SJCRH30 (cell line): ENCODE measurements around the gene MROH7. TPM values are rescaled to one million over a fixed set of nuclear protein-coding genes. Genes with fewer than 3 reads are reported as not detected.

Experiments used
- DNase-seq, 2 experiments: peaks; one replicate each; pipeline ENCODE4 v3.0.0-alpha.2; 2015 to 2020
- H3K27ac ChIP-seq: fragments of 250-450 bp; sonication (Bioruptor Pico); 2 replicates; pipeline ENCODE4 v1.5.1; 2020; ENCODE audit warnings: mild to moderate bottlenecking, moderate library complexity
- H3K27me3 ChIP-seq: fragments of 250-450 bp; sonication (Bioruptor Pico); 2 replicates; pipeline ENCODE4 v1.5.1; 2020; ENCODE audit warnings: mild to moderate bottlenecking, moderate library complexity
- H3K36me3 ChIP-seq: fragments of 250-450 bp; sonication (Bioruptor Pico); 2 replicates; pipeline ENCODE4 v1.5.1; 2020; ENCODE audit warnings: mild to moderate bottlenecking, moderate library complexity
- H3K4me1 ChIP-seq: fragments of 250-450 bp; sonication (Bioruptor Pico); 2 replicates; pipeline ENCODE4 v1.5.1; 2020; ENCODE audit warnings: mild to moderate bottlenecking, moderate library complexity
- H3K4me3 ChIP-seq: fragments of 250-450 bp; sonication (Bioruptor Pico); 2 replicates; pipeline ENCODE4 v1.5.1; 2020; ENCODE audit warnings: mild to moderate bottlenecking, moderate library complexity
- H3K9me3 ChIP-seq: fragments of 250-450 bp; sonication (Bioruptor Pico); replicated peaks from 2 replicates; pipeline ENCODE4 v1.5.1; 2020; ENCODE audit warnings: mild to moderate bottlenecking, moderate library complexity
- total RNA-seq: library from RNA; depleted of rRNA; stranded (reverse); fragments of >200 nt; shearing (Covaris generic); gene quantifications from 2 replicates; pipeline ENCODE4 v1.2.3, GENCODE V29; 2014

MROH7 gene
- total RNA-seq, 1 experiment from 2014 or later, result not detected

GRCh38 chr1:54606096-54606989, 35.2 kb upstream of the MROH7 start:
- Histone ChIP-seq H3K4me3 (no peak overlapping the region), H3K27me3 (no peaks in the 10 kb centered on the region), H3K27ac (no peak overlapping the region), H3K4me1 (peaks cover 4% of the 10 kb centered on the region; the same call in 1 of the 2 replicates), H3K36me3 (no peaks in the 10 kb centered on the region), H3K9me3 (no peaks in the 10 kb centered on the region)
- DNase-seq, result no peak

GRCh38 chr1:54606990-54607325, 34.6 kb upstream of the MROH7 start:
- H3K9me3 ChIP-seq, result no peaks in the 10 kb centered on the region
- H3K27ac ChIP-seq, result no peak overlapping the region
- H3K36me3 ChIP-seq, result no peaks in the 10 kb centered on the region
- DNase-seq, result no peak
- no peak overlapping the region for H3K4me3 ChIP-seq
- peaks cover 4% of the 10 kb centered on the region; the same call in 1 of the 2 replicates for H3K4me1 ChIP-seq
- no peaks in the 10 kb centered on the region for H3K27me3 ChIP-seq

GRCh38 chr1:54607821-54608565, 33.6 kb upstream of the MROH7 start:
- Histone ChIP-seq H3K4me1 (peaks cover 4% of the 10 kb centered on the region; the same call in 1 of the 2 replicates), H3K9me3 (no peaks in the 10 kb centered on the region), H3K27ac (no peak overlapping the region), H3K27me3 (no peaks in the 10 kb centered on the region), H3K4me3 (no peak overlapping the region), H3K36me3 (no peaks in the 10 kb centered on the region)
- no peak for DNase-seq

- Histone ChIP-seq H3K4me3 (no peak overlapping the region), H3K4me1 (peaks cover 4% of the 10 kb centered on the region; the same call in 1 of the 2 replicates), H3K27me3 (no peaks in the 10 kb centered on the region), H3K36me3 (no peaks in the 10 kb centered on the region), H3K9me3 (no peaks in the 10 kb centered on the region), H3K27ac (no peak overlapping the region)
- DNase-seq, result no peak
Observed at GRCh38 chr1:54608566-54609230, 32.9 kb upstream of the MROH7 start.

GRCh38 chr1:54609301-54609921, 32.2 kb upstream of the MROH7 start:
- H3K27ac ChIP-seq, result no peak overlapping the region
- no peak for DNase-seq

GRCh38 chr1:54610048-54610447, 31.5 kb upstream of the MROH7 start:
- Histone ChIP-seq H3K4me1 (no peaks in the 10 kb centered on the region; the same call in 1 of the 2 replicates), H3K27me3 (no peaks in the 10 kb centered on the region), H3K27ac (no peak overlapping the region), H3K36me3 (no peaks in the 10 kb centered on the region), H3K9me3 (no peaks in the 10 kb centered on the region), H3K4me3 (no peak overlapping the region)
- no peak for DNase-seq

More at GRCh38 chr1:54609301-54609921, 32.2 kb upstream of the MROH7 start:
- Histone ChIP-seq H3K27me3 (no peaks in the 10 kb centered on the region), H3K36me3 (no peaks in the 10 kb centered on the region), H3K4me1 (peaks cover 2% of the 10 kb centered on the region; the same call in 1 of the 2 replicates), H3K4me3 (no peak overlapping the region), H3K9me3 (no peaks in the 10 kb centered on the region)

- no peak overlapping the region for H3K4me3 ChIP-seq
- no peak for DNase-seq
- H3K4me1 ChIP-seq, result no peaks in the 10 kb centered on the region; the same call in 1 of the 2 replicates
- H3K27ac ChIP-seq, result no peak overlapping the region
- no peaks in the 10 kb centered on the region for H3K9me3 ChIP-seq
- H3K36me3 ChIP-seq, result no peaks in the 10 kb centered on the region
- 0 out of 2 replicates have a peak, but pooled peaks cover 4% of the 10 kb centered on the region for H3K27me3 ChIP-seq
Observed at GRCh38 chr1:54610601-54611580, 30.7 kb upstream of the MROH7 start.

- Histone ChIP-seq H3K9me3 (no peaks in the 10 kb centered on the region), H3K4me1 (no peaks in the 10 kb centered on the region; the same call in 1 of the 2 replicates), H3K27me3 (0 out of 2 replicates have a peak, but pooled peaks cover 4% of the 10 kb centered on the region), H3K27ac (no peak overlapping the region), H3K36me3 (no peaks in the 10 kb centered on the region), H3K4me3 (no peak overlapping the region)
- no peak for DNase-seq
Observed at GRCh38 chr1:54611621-54612020, 30.0 kb upstream of the MROH7 start.

- no peaks in the 10 kb centered on the region; the same call in 1 of the 2 replicates for H3K4me1 ChIP-seq
- no peaks in the 10 kb centered on the region for H3K36me3 ChIP-seq
- no peak for DNase-seq
- H3K9me3 ChIP-seq, result no peaks in the 10 kb centered on the region
- no peak overlapping the region for H3K4me3 ChIP-seq
- H3K27ac ChIP-seq, result no peak overlapping the region
- peaks cover 4% of the 10 kb centered on the region; the same call in 1 of the 2 replicates for H3K27me3 ChIP-seq
Observed at GRCh38 chr1:54614024-54614423, 27.6 kb upstream of the MROH7 start.

- Histone ChIP-seq H3K27ac (no peak overlapping the region), H3K27me3 (peaks cover 4% of the 10 kb centered on the region; the same call in 1 of the 2 replicates), H3K4me3 (no peak overlapping the region), H3K9me3 (no peaks in the 10 kb centered on the region), H3K4me1 (no peaks in the 10 kb centered on the region; the same call in 1 of the 2 replicates), H3K36me3 (no peaks in the 10 kb centered on the region)
- DNase-seq, result no peak
Observed at GRCh38 chr1:54614563-54614962, 27.0 kb upstream of the MROH7 start.

GRCh38 chr1:54615531-54616279, 25.9 kb upstream of the MROH7 start:
- no peaks in the 10 kb centered on the region; the same call in 1 of the 2 replicates for H3K4me1 ChIP-seq
- H3K4me3 ChIP-seq, result no peak overlapping the region
- H3K27ac ChIP-seq, result no peak overlapping the region
- DNase-seq, result no peak
- H3K27me3 ChIP-seq, result peaks cover 4% of the 10 kb centered on the region; the same call in 1 of the 2 replicates
- H3K36me3 ChIP-seq, result no peaks in the 10 kb centered on the region
- no peaks in the 10 kb centered on the region for H3K9me3 ChIP-seq

- DNase-seq, result no peak
- Histone ChIP-seq H3K9me3 (no peaks in the 10 kb centered on the region), H3K4me3 (no peak overlapping the region)
Observed at GRCh38 chr1:54619749-54620148, 21.8 kb upstream of the MROH7 start.

More at GRCh38 chr1:54619749-54620148, 21.8 kb upstream of the MROH7 start:
- Histone ChIP-seq H3K36me3 (no peaks in the 10 kb centered on the region), H3K27ac (no peak overlapping the region), H3K27me3 (peaks cover 4% of the 10 kb centered on the region; the same call in 1 of the 2 replicates), H3K4me1 (no peaks in the 10 kb centered on the region)
